Measurements from ENCODE around the gene CXCR3.

- TF ChIP-seq SUZ12 (IDR thresholded peaks at IDR 0.05; ENCODE audit: extremely low read depth, insufficient read depth, insufficient read length): no peak
- no peak for TF ChIP-seq YY1 (IDR thresholded peaks at IDR 0.05; ENCODE audit: insufficient read depth, insufficient read length)
Measured at GRCh38 chrX:71657267-71657666, 39.0 kb upstream of the CXCR3 start.
